ENCODE data around the gene DCLRE1B. TPM values are rescaled to one million over a fixed set of nuclear protein-coding genes. Genes with fewer than 3 reads are reported as not detected.

Gene DCLRE1B
- total and polyA plus RNA-seq, 9 of the 15 experiments (the other 6 are each of a cell fraction or from before 2014, with no cell fraction given) = 10.6 to 28.8 (median 17.2) TPM

- TF ChIP-seq HDAC1 (IDR thresholded peaks at IDR 0.05) = peak in 1 of 2 experiments; percentile 93; a peak in 2 of 4 replicates
- TF ChIP-seq MCM5 (IDR thresholded peaks at IDR 0.05; ENCODE audit: low read depth) = no peak
- TF ChIP-seq ZNF592 (IDR thresholded peaks at IDR 0.05) = no peak
These were observed at the start of gene DCLRE1B, which contains the start of gene AP4B1 (continued) for GRCh38 chr1:113904674-113905434.

- Histone ChIP-seq H3K79me2 (ENCODE audit: control insufficient read depth, insufficient read depth, low read length) (no peaks in the 10 kb centered on the region), H3K36me3 (ENCODE audit: control insufficient read depth, insufficient read depth, low read length) (no peaks in the 10 kb centered on the region), H3K9me3 (replicated peaks; ENCODE audit: control insufficient read depth, insufficient read depth, low read depth, low read length) (no peaks in the 10 kb centered on the region), H3K4me1 (replicated peaks in 1 of 2; ENCODE audit: control insufficient read depth in 2 of 2, insufficient read depth in 2 of 2, low read length in 2 of 2) (peaks cover 4 to 13% of the 10 kb centered on the region in 2 experiments; a peak in 2 of 5 replicates), H2AFZ (ENCODE audit: low read depth, low read length) (no peak overlapping the region), H3K9me1 (ENCODE audit: control insufficient read depth, insufficient read depth, low read length) (no peaks in the 10 kb centered on the region), H3K27me3 (ENCODE audit: control insufficient read depth in 2 of 2, insufficient read depth in 2 of 2, low read length in 2 of 2) (no peaks in the 10 kb centered on the region), H3K4me3 (no peak overlapping the region), H3K9ac (ENCODE audit: insufficient read depth in 1 of 2, low read depth in 2 of 2, low read length in 2 of 2) (no peak overlapping the region), H3K27ac (ENCODE audit: extremely low read depth, low read depth, low read length) (no peak overlapping the region), H3K4me2 (ENCODE audit: insufficient read depth, low read length) (no peak overlapping the region), H4K20me1 (replicated peaks; ENCODE audit: control insufficient read depth, insufficient read depth, low read length) (no peaks in the 10 kb centered on the region)
- in situ Hi-C loops (cut with MboI) = no loop called here
- no peak for ATAC-seq
- ChIA-PET CTCF (ENCODE audit: low intra/inter-chr PET ratio) (no interaction called here), POLR2A (interaction anchor here (0.6 to 0.9 kb wide), 3 partner anchors 34 to 995 kb away, joined by 3 read pairs; no protein-coding TSS in a partner anchor)
- 43% methylated on average over 4 of the region's 4 CpGs for WGBS (ENCODE audit: insufficient coverage, low coverage, missing lambda C conversion rate)
- intact Hi-C loops (cut with micrococcal nuclease) = no loop called here
- BruUV-seq (replicated peaks) = no TSS peak
- no peak for DNase-seq (ENCODE audit: extremely low read depth in 1 of 4, low spot score in 3 of 4)
- FAIRE-seq = no peak
- TF ChIP-seq ETV6 (IDR thresholded peaks at IDR 0.05; ENCODE audit: borderline replicate concordance in 1 of 2, low read depth in 2 of 2, low read length in 1 of 2) (no peak), ETV6 (CRISPR knock-in tag; IDR thresholded peaks at IDR 0.05; ENCODE audit: borderline replicate concordance) (no peak), JUNB (CRISPR knock-in tag; conservative IDR thresholded peaks at IDR 0.05) (no peak), RBM14 (IDR thresholded peaks at IDR 0.05; ENCODE audit: borderline replicate concordance, insufficient read depth, low read depth, low read length) (no peak), ZFPM2 (CRISPR knock-in tag; IDR thresholded peaks at IDR 0.05) (no peak), ADNP (tag; IDR thresholded peaks at IDR 0.05) (no peak), THAP7 (CRISPR knock-in tag; IDR thresholded peaks at IDR 0.05) (no peak), ZNF232 (CRISPR knock-in tag; IDR thresholded peaks at IDR 0.05) (no peak), SMARCB1 (IDR thresholded peaks at IDR 0.05; ENCODE audit: insufficient read length, low read depth) (no peak), DMBX1 (CRISPR knock-in tag; IDR thresholded peaks at IDR 0.05; ENCODE audit: borderline replicate concordance) (no peak), USF1 (CRISPR knock-in tag; IDR thresholded peaks at IDR 0.05) (no peak)
These were observed 49.3 kb upstream of the DCLRE1B start for GRCh38 chr1:113855630-113856400.

All from K562 (cell line).